GM21723 (cell line): Measurements from ENCODE around the gene SLC25A1.

Experiments used
- ATAC-seq: cut with Tn5 transposase; IDR thresholded peaks from one replicate; pipeline ENCODE4 v1.9.1; 2021; ENCODE audit warnings: mild to moderate bottlenecking, moderate library complexity; ENCODE audit not compliant: unreplicated experiment

SLC25A1 gene

DNA sequence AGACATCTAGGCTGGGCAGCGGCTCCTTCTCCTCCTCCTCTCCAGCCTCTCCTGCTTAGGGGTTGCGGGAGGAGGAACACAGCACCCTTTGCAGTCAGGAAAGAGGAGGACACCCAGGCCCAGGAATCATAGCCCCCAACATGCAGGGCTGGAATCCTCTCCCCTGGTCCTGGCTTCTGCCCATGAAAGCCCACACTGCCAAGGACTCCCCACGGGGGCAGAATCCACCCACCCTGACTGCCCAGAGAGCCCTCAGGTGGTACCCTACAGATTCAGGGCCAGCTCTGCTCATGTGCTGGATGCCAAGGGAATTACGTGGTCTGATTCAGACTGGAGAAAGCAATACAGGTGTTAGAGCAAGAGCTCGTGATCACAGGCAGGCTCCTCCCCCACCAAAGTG is 38.6 kb downstream of the SLC25A1 start:
- no peak for ATAC-seq

DNA sequence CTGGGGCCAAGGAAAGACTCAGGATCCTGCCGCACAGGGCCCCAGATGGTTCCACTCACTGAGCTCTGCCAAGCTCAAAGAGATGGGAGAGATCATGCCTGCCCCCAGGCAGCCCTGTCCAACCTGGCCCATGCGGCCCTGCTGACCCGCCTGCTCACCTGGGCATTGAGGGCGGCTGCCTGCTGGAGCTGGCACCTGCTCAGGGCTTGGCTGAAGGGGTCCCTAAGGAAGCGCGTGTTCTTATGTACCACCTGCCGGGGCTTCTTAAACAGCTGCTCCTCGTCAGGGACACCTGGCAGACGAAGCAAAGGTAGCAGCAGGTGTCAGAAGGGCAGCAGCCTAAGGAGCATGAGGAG is 39.6 kb downstream of the SLC25A1 start:
- no peak for ATAC-seq

DNA sequence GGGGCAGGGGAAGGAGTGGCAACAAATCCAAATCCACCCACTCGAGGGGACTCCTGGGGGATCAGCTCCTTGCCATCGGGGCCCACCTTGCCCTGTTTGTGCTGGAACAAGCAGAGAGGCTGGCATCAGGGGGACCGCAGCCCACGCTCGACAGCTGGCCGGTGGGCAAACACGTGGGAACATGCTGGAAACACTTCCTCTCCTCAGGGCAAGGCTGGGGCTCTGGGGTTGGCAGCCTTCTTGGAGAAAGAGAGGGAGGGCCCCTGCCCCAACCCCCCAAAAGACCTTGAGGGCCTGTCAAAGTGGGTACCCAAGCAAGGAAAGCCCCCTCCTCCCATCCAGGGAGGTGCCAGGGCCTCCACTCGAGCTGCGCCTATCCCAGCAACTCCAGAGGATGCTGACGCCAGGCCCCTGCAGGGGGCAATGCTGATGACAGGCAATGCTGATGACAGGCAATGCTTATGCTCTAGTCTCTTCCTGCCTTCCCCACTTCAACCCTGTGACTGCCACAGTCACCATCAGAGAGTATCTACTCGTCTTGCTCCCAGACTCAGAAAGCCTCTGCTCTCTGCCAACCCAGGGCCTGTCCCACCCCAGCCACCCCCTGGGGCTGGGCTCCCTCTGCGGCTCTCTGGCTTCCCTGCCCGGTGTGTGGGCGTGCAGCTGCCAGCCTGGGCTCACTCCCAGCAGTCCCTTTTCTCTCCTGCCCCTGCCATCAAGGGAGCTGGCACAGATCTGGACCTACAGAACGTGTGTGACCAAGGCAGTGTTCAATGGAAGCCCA is 40.1 kb downstream of the SLC25A1 start:
- ATAC-seq: no peak

DNA sequence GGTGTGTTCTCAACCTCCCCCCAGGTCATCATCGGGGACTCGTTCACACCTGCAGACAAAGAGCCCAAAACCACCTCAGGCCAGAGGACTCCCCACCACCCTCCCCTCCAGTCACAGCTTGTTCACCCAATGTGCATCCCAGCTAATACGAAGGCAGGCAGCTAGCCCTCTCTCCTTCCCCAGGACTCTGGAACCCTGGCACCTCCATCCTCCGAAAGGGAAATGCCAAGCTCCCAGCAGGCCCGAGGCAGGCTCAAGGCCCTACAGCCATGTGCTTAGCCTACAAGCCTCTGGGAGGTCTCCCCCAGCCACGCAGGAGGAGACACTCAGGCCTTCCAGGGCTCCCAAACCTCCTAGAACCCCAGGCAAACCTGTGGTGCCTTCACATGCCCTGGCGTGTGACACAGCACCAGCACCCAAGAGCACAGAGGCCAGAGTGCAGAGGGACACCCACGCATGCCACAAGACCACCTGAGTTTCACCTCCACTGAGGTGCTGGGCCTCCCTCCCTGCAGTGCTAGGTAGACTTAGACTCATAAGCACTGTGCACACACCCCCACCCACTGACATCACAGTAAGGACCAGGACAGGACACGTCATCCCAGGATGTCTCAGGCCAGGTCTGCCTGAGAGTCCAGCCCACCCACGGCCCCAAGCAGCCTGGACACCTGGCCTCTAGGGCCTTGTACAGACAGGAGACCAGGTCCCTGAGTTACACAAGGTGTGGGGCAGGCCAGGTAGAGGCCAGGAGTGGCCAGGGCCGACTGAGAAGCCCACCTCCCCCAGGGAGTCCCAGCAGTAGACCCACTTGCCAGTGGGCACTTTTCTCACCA is 40.9 kb downstream of the SLC25A1 start:
- ATAC-seq: no peak

DNA sequence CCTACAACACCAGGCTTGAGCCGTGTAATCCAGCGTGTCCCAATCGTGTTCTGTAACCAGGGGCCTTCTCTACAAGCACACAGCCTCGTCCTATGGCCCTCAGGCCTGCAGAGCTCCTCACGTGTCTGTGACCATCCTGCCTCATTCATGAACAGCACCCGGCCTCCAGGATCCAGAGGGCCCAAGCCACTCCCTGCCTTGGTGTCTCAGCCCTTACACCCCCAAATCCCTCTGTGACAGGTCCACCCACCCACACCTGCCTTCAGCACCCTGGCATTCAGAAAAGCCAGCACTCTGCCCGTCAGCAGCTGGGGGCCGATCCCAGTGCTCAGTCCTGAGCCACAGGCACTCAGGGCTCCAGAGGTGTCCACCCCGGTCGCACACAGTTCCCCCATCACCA is 41.6 kb downstream of the SLC25A1 start:
- no peak for ATAC-seq

DNA sequence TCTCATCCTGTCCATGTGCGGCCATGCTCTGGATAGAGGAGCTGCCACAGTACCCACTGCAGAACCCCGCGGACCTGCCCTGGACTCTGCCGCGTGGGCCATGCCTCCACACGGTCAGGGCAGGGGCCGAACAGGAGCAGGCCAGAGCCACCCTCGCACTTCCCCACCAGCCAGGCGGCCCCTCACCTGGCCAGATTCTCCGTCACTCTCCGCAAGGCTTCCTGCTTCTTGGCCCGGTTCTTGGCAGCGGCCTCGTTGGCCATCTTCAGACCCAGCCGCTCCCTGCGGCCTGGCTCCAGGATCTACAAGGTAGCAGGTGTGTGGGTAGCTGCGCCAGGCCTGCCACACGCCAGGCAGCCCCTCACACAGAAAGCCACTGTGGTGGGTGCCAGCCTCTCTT is 43.7 kb downstream of the SLC25A1 start:
- no peak for ATAC-seq

DNA sequence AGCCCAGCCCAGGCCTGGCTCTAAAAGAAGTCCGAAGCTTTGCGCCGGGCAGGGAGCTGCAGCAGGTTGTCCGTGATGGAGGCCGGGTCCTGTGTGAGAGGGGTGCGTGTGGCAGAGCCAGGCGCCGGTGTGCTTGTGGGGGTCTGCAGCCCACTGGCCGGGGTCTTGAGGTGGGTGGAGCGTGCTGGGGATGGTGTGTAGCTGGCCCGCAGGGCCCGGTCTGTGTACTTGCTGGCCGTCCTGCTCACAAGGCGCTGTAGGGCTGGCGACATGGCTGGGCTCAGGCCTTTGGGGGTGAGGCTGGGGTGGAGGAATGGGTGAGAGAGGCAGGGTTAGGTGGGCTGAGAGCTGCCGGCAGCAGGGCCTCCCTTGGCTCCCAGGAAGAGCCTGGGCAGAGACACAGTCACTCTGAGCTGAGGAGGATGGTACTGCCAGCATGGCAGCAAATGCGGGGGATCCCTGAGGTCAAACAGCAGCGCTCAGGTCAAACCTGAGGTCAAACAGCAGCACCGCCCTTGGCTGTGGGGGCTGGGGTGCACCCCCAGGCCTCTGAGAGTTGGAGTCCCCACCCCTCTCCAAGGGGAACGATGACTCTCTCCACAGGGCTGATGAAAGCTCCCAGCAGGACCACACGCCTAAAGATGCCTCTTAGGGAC is 44.2 kb downstream of the SLC25A1 start:
- no peak for ATAC-seq

DNA sequence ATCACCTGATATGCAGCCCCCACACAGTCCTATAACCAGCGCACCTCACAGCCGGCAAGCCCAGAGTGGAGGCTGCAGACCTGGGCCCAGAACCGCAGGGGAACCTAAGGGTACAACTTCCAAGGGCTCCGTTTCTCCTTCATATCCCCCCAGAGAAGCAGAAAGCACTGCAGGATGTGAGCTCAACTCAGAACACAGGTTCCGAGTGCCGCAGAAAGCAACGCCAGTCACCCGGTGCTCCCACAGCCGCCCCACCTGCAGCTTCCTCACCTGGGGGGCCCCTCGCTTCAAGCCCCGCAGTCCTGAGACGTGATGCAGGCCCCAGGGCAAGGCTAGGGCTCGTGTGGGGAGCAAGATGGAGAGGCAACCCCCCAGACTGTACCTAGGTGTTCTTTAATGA is 45.0 kb downstream of the SLC25A1 start:
- no peak for ATAC-seq

DNA sequence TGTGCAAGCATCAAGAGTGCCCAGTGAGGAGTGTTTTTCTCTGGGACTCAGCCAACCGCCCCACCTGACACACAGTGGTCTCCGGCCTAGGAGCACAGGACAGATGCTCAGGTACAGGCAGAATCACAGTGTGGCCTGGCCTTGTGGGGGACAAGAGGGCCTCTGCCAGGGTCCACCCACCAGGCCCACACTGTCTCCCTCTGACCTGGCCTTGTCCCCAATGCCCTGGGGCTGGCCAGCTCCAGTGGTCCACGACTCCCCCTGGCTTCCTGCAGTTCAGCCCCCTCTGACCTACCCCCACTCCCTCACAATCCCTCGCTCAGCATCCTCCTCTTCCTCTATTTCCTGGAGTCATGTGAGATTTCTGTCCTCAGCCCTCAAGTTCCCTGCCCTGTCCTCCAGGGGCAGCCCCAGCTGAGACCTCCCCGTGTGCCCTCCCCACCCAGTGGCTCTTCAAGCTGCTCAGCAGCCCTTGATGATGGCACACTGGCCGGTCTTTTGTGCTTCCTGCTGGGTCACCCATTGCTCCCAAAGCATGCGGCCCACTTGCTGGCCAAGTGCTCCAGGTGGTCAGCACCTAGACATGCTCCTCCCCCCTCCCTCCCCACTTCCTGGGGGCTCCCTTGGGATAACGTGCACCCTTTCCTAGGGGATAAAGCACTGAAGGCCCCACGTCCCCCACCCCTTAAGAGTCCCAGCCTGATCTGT is 45.7 kb downstream of the SLC25A1 start:
- ATAC-seq: no peak

DNA sequence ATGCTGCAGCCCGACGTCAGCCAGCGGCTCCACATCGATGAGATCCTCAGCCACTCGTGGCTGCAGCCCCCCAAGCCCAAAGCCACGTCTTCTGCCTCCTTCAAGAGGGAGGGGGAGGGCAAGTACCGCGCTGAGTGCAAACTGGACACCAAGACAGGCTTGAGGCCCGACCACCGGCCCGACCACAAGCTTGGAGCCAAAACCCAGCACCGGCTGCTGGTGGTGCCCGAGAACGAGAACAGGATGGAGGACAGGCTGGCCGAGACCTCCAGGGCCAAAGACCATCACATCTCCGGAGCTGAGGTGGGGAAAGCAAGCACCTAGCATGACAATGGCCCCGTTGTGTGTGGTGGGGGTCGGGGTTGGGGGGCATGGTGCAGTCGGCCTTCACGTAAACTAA is 46.4 kb downstream of the SLC25A1 start:
- no peak for ATAC-seq

DNA sequence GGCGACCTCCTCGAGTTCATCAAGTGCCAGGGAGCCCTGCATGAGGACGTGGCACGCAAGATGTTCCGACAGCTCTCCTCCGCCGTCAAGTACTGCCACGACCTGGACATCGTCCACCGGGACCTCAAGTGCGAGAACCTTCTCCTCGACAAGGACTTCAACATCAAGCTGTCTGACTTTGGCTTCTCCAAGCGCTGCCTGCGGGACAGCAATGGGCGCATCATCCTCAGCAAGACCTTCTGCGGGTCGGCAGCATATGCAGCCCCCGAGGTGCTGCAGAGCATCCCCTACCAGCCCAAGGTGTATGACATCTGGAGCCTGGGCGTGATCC is 46.9 kb downstream of the SLC25A1 start:
- ATAC-seq: no peak

DNA sequence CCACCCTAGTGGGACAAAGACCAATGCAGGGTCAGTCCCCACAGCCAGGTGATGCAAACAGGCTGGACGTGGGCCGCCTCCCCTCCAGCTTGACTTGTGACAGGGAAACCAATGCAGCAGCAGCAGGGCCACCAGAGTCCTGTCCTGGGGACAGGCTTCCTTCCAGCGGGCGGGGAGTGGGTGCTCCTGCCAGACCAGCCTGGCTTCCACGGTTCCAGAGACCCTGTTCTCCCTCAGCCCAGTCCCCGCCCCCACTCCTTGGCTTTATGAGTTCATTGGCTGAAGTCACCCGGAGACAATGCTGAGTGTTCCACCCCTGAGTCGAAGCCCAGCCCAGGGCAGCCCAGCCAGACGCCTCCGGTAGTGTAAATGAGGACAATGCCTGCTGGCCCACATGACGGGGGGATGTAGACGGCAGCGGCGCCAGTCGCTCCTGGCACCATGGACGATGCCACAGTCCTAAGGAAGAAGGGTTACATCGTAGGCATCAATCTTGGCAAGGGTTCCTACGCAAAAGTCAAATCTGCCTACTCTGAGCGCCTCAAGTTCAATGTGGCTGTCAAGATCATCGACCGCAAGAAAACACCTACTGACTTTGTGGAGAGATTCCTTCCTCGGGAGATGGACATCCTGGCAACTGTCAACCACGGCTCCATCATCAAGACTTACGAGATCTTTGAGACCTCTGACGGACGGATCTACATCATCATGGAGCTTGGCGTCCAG is 47.4 kb downstream of the SLC25A1 start, which contains the start of gene TSSK2:
TSS of gene TSSK2 (plus strand) at position 350 of the 726 bp plus-strand sequence. CDS start at position 442, 92 bp downstream.
- no peak for ATAC-seq

DNA sequence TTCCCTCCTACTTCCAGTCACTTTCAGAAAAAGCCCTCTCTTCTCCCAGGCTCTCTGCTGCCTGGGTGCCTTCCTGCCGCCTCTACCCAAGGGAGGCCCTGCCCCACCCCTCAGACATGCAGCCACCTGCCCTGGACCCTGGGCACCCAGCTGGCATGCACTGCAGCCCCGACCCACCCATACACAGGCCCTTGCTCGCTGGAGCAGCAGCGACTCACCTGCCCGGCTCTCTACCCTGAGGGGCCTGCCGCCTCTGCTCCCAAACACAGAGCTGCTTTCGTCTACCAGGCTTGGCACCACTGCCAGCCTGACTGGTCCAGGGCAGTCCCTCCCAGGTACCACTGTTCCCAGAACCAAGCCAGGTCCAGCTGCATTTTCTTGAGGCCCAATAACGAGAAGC is 48.7 kb downstream of the SLC25A1 start:
- ATAC-seq: no peak

DNA sequence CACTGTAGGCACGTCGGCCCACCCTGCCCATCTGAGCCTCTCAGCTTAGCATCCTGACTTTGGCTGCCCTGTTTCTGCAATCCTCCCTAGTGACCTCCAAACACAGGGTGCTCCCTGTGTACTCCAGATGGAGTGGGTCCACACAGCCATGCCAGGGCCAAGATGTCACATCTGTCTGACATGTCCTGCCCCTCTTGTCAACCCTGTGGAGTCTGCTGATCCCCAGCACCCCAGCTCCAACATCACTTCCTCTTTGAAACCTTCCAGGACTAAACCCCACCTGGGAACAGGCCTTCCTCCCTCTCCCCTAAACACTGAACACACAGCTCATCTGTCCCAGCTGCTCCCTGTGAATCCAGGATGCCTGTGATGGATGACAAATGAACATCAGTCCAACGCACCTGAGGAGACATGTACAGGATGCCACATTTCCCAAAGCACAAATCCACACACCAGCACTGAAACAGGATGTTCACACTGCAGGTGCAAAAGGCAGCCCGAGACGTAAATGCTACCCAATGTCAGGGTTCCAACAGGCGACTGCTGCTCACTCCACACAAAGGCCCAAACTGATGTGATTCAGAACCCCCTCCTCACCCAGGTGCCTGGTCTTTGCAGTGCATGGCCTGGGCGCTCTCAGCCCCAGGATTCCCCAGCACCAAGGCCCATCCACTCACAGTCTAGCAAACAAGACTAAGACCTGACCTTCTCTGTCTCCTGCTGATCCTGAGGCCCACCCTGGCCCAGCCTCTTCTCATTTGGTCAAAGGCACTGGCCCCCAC is 49.4 kb downstream of the SLC25A1 start:
- no peak for ATAC-seq

DNA sequence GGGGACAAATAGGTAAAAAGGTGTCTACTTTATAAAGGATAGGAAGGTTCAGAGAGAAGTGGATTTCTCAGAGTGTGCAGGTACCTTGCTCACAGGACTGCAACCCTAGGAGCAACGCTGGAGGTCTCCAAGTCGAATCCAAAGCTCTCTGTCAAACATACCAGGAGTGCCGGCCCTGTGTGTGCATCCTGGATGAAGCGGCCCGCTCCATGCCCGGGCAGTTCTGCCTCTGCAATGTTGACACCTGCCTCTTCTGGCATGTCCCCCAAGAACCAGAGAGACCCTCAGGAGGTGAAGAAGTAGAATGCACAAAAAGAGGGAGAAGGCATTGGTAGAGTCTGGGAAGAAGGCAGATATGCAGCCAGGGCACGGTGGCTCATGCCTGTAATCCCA is 50.5 kb downstream of the SLC25A1 start:
- no peak for ATAC-seq

DNA sequence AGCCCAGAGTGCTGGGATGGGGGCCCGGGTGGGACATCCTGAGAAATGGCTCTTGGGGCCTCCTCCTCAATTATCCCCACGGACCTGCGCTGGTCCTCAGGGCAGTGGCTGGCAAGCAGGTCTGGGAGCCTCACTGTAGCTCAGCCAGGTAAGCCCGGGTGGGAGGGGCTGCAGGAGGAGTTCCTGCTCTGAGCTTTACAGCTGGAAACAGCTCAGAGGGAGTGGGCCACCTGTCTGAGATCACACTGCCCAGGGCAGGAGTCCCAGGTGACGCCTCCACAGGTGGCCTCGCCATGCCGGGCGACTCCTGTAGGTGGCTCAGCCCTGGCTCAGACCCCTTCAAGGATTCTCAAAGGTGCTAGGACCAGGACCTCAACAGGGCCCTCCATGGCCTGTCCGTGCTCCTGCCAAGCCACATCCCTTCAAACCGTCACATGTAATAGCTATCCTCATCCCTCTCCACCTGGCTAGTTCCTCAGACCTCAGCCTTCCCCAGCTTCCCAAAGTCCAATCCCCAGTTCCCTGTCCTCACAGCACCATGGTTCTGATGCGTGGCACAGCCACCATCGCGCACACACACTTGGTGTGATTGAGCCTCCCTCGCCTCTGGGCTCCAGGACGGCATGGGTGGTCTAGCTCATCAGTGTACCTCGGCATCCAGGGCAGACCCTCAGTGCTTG is 51.1 kb downstream of the SLC25A1 start:
- ATAC-seq: no peak

DNA sequence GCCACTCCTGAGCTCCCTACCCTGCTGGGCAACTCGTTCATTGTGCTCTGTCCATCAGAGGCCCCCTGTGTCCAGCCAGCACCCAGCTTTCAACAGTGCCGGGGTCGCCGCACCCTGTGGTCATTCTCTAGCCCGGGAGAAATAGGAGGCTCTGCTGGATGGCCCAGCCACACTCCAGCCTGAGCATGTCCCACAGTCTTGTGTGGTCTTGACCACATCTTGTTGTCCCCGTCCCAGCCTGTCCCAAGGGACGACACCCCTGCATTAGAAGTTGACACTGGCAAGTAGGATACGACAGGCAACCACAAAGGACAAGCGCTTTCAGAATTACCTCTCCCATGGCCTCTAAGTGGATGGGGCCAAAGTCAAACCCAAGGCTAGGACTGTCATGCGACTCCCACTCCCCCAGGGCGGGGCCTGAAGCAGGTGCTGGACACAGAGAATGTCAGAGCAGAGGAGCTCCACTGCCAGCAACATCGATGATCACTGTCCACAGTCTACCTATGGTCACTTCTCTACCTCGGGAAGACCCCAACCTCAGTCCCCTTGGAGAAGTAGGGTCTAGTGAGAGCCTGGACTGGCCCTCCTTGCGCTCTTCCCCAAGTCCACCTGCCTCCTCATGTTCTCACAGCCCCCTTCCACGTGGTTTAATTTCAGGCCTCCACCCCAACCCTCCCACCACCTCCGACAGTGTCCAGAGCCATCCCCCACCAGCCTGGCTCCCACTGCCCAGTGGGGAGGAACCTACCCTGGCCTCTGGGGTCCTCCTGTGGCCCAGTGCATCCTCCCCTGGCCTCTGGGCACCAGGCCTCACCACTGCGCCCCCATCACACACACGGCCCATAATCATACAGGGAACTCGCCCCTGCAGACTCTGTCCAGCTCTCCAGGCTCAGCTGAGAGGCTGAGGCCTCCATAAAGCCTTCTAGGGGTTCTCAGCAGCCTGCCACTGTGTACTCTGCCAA is 51.9 kb downstream of the SLC25A1 start:
- no peak for ATAC-seq
